H1 (cell line): ENCODE data around the gene FRY. TPM values are rescaled to one million over a fixed set of nuclear protein-coding genes. Genes with fewer than 3 reads are reported as not detected.

Experiments used
- ATF3 ChIP-seq: IDR thresholded peaks from 2 replicates; pipeline ENCODE4 v1.6.1; 2011; ENCODE audit warnings: low read depth, mild to moderate bottlenecking, low read length; ENCODE audit not compliant: insufficient read depth
- BCL11A ChIP-seq, 2 experiments: IDR thresholded peaks; one replicate each; pipeline ENCODE4 v1.6.1; 2011; ENCODE audit warnings: low read depth in 2 of 2, low read length in 2 of 2, mild to moderate bottlenecking in 2 of 2
- CEBPB ChIP-seq: IDR thresholded peaks from 2 replicates; pipeline ENCODE4 v1.6.1; 2012; ENCODE audit warnings: low read depth, low read length
- CHD1 ChIP-seq: IDR thresholded peaks from 2 replicates; pipeline ENCODE4 v1.6.1; 2012; ENCODE audit warnings: low read depth, low read length, improper control_type of control experiment
- CTBP2 ChIP-seq: IDR thresholded peaks from 2 replicates; pipeline ENCODE4 v1.7.0; 2011; ENCODE audit warnings: borderline replicate concordance, mild to moderate bottlenecking, moderate library complexity, mixed read lengths, low read length; ENCODE audit not compliant: insufficient read depth, insufficient read length
- EGR1 ChIP-seq: IDR thresholded peaks from 2 replicates; pipeline ENCODE4 v1.6.1; 2011; ENCODE audit warnings: low read depth, low read length, borderline replicate concordance
- FOSL1 ChIP-seq: IDR thresholded peaks from 2 replicates; pipeline ENCODE4 v1.6.1; 2011; ENCODE audit warnings: mild to moderate bottlenecking, low read depth, low read length, moderate library complexity; ENCODE audit not compliant: insufficient read depth
- HDAC2 ChIP-seq, 2 experiments: fragments of 300-600 bp in 1 of 2; sonication (generic) in 1 of 2; IDR thresholded peaks; 2 replicates each; pipeline ENCODE4 v1.6.1; 2011 to 2012; ENCODE audit warnings: low read depth in 2 of 2, low read length in 2 of 2, mild to moderate bottlenecking in 2 of 2, moderate library complexity in 2 of 2, borderline replicate concordance in 1 of 2, inconsistent platforms in 1 of 2
- JUN ChIP-seq: IDR thresholded peaks from 2 replicates; pipeline ENCODE4 v1.6.1; 2011; ENCODE audit warnings: low read depth, mild to moderate bottlenecking, improper control_type of control experiment, low read length
- JUND ChIP-seq: IDR thresholded peaks from 2 replicates; pipeline ENCODE4 v1.6.1; 2011; ENCODE audit warnings: mild to moderate bottlenecking, improper control_type of control experiment, low read length
- KDM4A ChIP-seq: IDR thresholded peaks from one replicate; pipeline ENCODE4 v1.7.1; 2012; ENCODE audit warnings: low read depth, mild to moderate bottlenecking, moderate library complexity, low read length, inconsistent platforms; ENCODE audit not compliant: severe bottlenecking
- MAFK ChIP-seq: IDR thresholded peaks from 2 replicates; pipeline ENCODE4 v1.6.1; 2012; ENCODE audit warnings: low read depth, mild to moderate bottlenecking, improper control_type of control experiment, low read length
- NANOG ChIP-seq: IDR thresholded peaks from 2 replicates; pipeline ENCODE4 v1.6.1; 2011; ENCODE audit warnings: low read length, low read depth, mild to moderate bottlenecking, inconsistent platforms; ENCODE audit not compliant: insufficient read depth, poor library complexity, severe bottlenecking
- RAD21 ChIP-seq, 2 experiments: IDR thresholded peaks in 1 of 2; conservative IDR thresholded peaks in 1 of 2; 2 replicates each; pipeline ENCODE4 v1.6.1; 2011; ENCODE audit warnings: low read depth in 2 of 2, low read length in 2 of 2, improper control_type of control experiment in 1 of 2, inconsistent platforms in 1 of 2, mild to moderate bottlenecking in 1 of 2, moderate library complexity in 1 of 2
- RFX5 ChIP-seq: IDR thresholded peaks from 2 replicates; pipeline ENCODE4 v1.6.1; 2011; ENCODE audit warnings: low read depth, low read length, improper control_type of control experiment, borderline replicate concordance
- RNF2 ChIP-seq: fragments of 200-900, 300-1000 bp; sonication (generic); IDR thresholded peaks from 2 replicates; pipeline ENCODE4 v1.7.1; 2016; ENCODE audit warnings: borderline replicate concordance, low read depth, mild to moderate bottlenecking, antibody characterized with exemption, low read length; ENCODE audit not compliant: poor library complexity, severe bottlenecking; ENCODE audit errors: missing control alignments
- RXRA ChIP-seq: IDR thresholded peaks from 2 replicates; pipeline ENCODE4 v1.6.1; 2011; ENCODE audit warnings: low read depth, mild to moderate bottlenecking, low read length, moderate library complexity; ENCODE audit not compliant: insufficient read depth
- SAP30 ChIP-seq: fragments of 300-600 bp; sonication (generic); IDR thresholded peaks from 2 replicates; pipeline ENCODE4 v1.7.1; 2012; ENCODE audit warnings: low read length, moderate library complexity, mild to moderate bottlenecking, inconsistent platforms; ENCODE audit not compliant: insufficient read depth, insufficient replicate concordance
- SIRT6 ChIP-seq: IDR thresholded peaks from one replicate; pipeline ENCODE4 v1.7.1; 2012; ENCODE audit warnings: low read length, inconsistent platforms
- SP1 ChIP-seq: IDR thresholded peaks from 2 replicates; pipeline ENCODE4 v1.6.1; 2011; ENCODE audit warnings: low read depth, low read length
- SP4 ChIP-seq: IDR thresholded peaks from 2 replicates; pipeline ENCODE4 v1.6.1; 2012; ENCODE audit warnings: low read length, inconsistent platforms
- TAF1 ChIP-seq: IDR thresholded peaks from 2 replicates; pipeline ENCODE4 v1.6.1; 2011; ENCODE audit warnings: mild to moderate bottlenecking, low read depth, low read length
- TBP ChIP-seq: IDR thresholded peaks from 2 replicates; pipeline ENCODE4 v1.6.1; 2011; ENCODE audit warnings: low read depth, low read length, improper control_type of control experiment
- polyA plus RNA-seq, 7 experiments: library from polyadenylated mRNA; depleted of rRNA in 3 of 7; stranded (reverse) in 5 of 7; unstranded in 2 of 7; fragments of >200 nt in 5 of 7; fragments of 200-250 nt in 2 of 7; gene quantifications; 1 replicate in 5 of 7; 2 replicates in 1 of 7; 4 replicates in 1 of 7; pipeline versions ENCODE4 v1.2.1 to v1.2.3, GENCODE V29; 2011 to 2013; ENCODE audit warnings: missing spikeins in 2 of 7, mixed read lengths in 2 of 7
- total RNA-seq: library from RNA; stranded (reverse); fragmentation: NEBNext Ultra II Directional; extraction: Animal tissue kit (Norgen Biotek cat#: 25700); gene quantifications from 2 replicates; pipeline ENCODE4 v1.2.1, GENCODE V29; 2021

Gene FRY
- total and polyA plus RNA-seq, 2 of the 8 experiments (the other 6 are each of a cell fraction or from before 2014, with no cell fraction given): 4.3 to 9.2 TPM

- TF ChIP-seq SP1 (no peak), TAF1 (peak; percentile 56), ATF3 (no peak), RAD21 (IDR thresholded peaks at IDR 0.05 in 1 of 2, conservative IDR thresholded peaks at IDR 0.05 in 1 of 2; ENCODE audit: low read depth in 2 of 2, low read length in 2 of 2) (peak; percentile 4 to 28; a peak in 3 of 4 replicates), SIRT6 (no peak), HDAC2 (IDR thresholded peaks at IDR 0.05; ENCODE audit: borderline replicate concordance in 1 of 2, low read depth in 2 of 2, low read length in 2 of 2) (0 out of 4 replicates have a peak, but pooled peaks of 1 of the 2 experiments have one; percentile 63), JUN (no peak), RNF2 (no peak), TBP (peak; percentile 70), SP4 (no peak), EGR1 (no peak), BCL11A (IDR thresholded peaks at IDR 0.05; ENCODE audit: low read depth in 2 of 2, low read length in 2 of 2) (no peak), CEBPB (no peak), CTBP2 (peak; percentile 22), NANOG (no peak), KDM4A (peak; percentile 87), RFX5 (no peak), RXRA (no peak), JUND (no peak), MAFK (no peak), SAP30 (no peak), FOSL1 (no peak), CHD1 (no peak)
Observed at GRCh38 chr13:32031025-32031814, at the start of gene FRY (continued).
